ENCODE measurements around the gene TRIM47. TPM values are rescaled to one million over a fixed set of nuclear protein-coding genes. Genes with fewer than 3 reads are reported as not detected.
"Not testable (repeated sequence)": the region's sequence is repeated elsewhere in the genome, so short reads cannot be mapped to it uniquely, and the experiment has no call there.

Gene TRIM47
- total and polyA plus RNA-seq, 8 donors, result 3.5 to 40.4 (median 18.1) TPM

DNA sequence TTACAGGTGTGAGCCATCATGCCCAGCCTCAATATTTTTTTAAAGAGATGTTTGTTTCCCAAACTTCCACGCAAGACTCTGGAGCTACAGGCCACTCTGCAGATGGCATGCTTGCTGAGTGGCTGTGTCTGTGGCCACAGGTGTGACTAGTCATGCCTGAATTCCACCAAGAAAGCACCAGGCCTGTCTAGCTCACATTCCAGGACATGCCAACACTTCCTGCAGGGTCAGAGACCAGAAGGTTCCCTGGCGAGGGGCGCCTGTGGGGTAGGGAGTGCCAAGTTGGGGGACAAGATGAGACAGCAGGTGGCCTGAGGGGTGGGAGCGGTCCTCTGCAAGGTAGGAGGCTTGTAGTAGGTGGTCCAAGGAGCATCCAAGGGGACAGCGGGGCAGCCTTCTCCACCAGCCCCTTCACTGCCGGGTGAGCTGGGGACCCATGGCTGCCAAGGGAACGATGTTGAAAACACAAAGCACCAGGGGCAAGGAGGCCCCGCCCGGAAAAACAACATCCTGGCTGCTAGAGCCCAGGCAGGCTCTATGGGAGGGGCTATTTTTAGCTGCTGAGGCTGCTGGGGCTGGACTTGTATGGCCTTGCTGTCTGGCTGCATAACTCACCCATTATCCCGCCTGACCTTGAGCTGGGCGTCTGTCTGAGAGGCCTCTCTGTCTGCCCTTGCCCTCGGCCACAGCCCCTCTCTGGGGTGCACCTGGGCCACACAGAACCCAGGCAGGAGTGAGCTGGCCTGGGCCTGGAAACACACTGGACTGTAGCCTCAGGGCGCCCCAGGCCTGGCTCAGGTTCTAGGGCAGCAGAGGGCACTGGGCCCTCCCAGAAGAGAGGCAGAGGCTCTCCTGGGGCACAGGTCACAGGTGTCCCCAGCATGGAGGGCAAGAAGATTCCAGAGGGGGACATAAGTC, 5.7 kb downstream of the TRIM47 start:
- TF ChIP-seq POLR2AphosphoS5 (IDR thresholded peaks at IDR 0.05) (peak in 1 of 3 donors; percentile 66), POLR2A (IDR thresholded peaks at IDR 0.05) (no peak)
- TF ChIP-seq, protein P1, sequence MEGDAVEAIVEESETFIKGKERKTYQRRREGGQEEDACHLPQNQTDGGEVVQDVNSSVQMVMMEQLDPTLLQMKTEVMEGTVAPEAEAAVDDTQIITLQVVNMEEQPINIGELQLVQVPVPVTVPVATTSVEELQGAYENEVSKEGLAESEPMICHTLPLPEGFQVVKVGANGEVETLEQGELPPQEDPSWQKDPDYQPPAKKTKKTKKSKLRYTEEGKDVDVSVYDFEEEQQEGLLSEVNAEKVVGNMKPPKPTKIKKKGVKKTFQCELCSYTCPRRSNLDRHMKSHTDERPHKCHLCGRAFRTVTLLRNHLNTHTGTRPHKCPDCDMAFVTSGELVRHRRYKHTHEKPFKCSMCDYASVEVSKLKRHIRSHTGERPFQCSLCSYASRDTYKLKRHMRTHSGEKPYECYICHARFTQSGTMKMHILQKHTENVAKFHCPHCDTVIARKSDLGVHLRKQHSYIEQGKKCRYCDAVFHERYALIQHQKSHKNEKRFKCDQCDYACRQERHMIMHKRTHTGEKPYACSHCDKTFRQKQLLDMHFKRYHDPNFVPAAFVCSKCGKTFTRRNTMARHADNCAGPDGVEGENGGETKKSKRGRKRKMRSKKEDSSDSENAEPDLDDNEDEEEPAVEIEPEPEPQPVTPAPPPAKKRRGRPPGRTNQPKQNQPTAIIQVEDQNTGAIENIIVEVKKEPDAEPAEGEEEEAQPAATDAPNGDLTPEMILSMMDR (IDR thresholded peaks at IDR 0.05), result no peak
- Histone ChIP-seq H3K4me3 (no peak overlapping the region), H3K4me1 (peaks cover 53 to 86% (median 79%) of the 10 kb centered on the region in 4 donors), H3K36me3 (peaks cover 8 to 23% (median 18%) of the 10 kb centered on the region in 4 donors), H3K27ac (peak overlapping the region; percentile 84 to 96 (median 91)), H3K27me3 (peaks cover 0 to 3% (median 0%) of the 10 kb centered on the region in 3 donors), H3K9me3 (no peaks in the 10 kb centered on the region)
- peak; percentile 76 to 93 for DNase-seq
- whole genome bisulfite sequencing, 5 donors, result 16 to 36% (median 26%) methylated on average over 9 to 13 of the region's 13 CpGs
- intact Hi-C loops (cut with DNase I; ENCODE audit: low total_unique reads), result no loop called here

DNA sequence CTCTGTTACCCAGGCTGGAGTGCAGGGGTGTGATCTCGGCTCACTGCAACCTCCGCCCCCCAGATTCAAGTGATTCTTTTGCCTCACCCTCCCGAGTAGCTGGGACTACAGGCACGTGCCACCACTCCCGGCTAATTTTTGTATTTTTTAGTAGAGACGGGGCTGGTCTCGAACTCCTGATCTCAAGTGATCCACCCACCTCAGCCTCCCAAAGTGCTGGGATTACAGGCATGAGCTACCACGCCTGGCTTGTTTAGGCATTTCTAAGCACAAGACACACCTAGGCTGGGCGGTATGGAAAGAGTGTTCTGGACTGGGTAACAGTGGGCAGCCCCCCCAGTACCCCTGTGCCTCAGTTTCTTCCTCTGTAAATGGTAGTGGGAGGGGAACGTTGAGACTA, 8.2 kb downstream of the TRIM47 start:
- Histone ChIP-seq H3K27ac (peak overlapping the region; percentile 74 to 88 (median 81)), H3K4me1 (peaks cover 33 to 62% (median 58%) of the 10 kb centered on the region in 4 donors), H3K36me3 (peaks cover 8 to 17% (median 16%) of the 10 kb centered on the region in 4 donors), H3K4me3 (peak overlapping the region in 2 of 4 donors; percentile 4 to 22)
- H3K27me3 ChIP-seq; DNase-seq; intact Hi-C loops (cut with DNase I; ENCODE audit: low total_unique reads); H3K9me3 ChIP-seq: not testable (repeated sequence)
- 66 to 77% (median 74%) methylated on average over 10 of the region's 10 CpGs for WGBS, 5 donors

- H3K36me3 ChIP-seq, result peaks cover 4 to 10% (median 8%) of the 10 kb centered on the region in 4 donors
- peak overlapping the region; percentile 74 to 88 (median 81) for H3K27ac ChIP-seq
- H3K4me3 ChIP-seq, result peak overlapping the region in 2 of 4 donors; percentile 4 to 22
- peaks cover 26 to 62% (median 56%) of the 10 kb centered on the region in 4 donors for H3K4me1 ChIP-seq
- H3K27me3 ChIP-seq, result no peaks in the 10 kb centered on the region
- TF ChIP-seq, protein P1 (IDR thresholded peaks at IDR 0.05), result no peak
- TF ChIP-seq POLR2A (IDR thresholded peaks at IDR 0.05) (no peak), EP300 (IDR thresholded peaks at IDR 0.05) (no peak), POLR2AphosphoS5 (IDR thresholded peaks at IDR 0.05) (peak in 1 of 3 donors; percentile 35)
- DNase-seq, result peak in 1 of 2 donors; percentile 76
- H3K9me3 ChIP-seq, result no peaks in the 10 kb centered on the region
- WGBS, 5 donors, result 28 to 54% (median 40%) methylated on average over 23 of the region's 23 CpGs
- intact Hi-C loops (cut with DNase I; ENCODE audit: low total_unique reads), result no loop called here
These were observed 8.9 kb downstream of the TRIM47 start for GRCh38 chr17:75869282-75870141.

DNA sequence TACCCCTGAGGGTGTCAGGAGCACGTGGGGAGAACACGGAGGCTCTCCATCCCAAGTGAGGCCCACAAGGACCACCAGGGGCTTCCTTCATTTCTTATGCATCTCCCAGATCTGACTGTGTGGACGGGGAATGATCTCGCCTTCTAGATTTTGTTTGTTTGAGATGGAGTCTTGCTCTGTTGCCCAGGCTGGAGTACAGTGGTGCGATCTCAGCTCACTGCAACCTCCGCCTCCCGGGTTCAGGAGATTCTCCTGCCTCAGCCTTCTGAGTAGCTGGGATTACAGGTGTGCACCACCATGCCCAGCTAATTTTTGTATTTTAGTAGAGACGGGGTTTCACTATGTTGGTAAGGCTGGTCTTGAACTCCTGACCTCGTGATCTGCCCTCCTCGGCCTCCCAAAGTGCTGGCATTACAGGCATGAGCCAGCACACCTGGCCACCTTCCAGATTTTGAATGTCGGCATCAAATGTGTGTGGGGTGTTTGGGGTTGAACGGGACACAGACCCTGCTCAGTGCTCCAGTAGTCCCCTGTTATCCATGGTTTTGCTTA, 9.6 kb downstream of the TRIM47 start:
- H3K9me3 ChIP-seq; H3K4me3 ChIP-seq; H3K27me3 ChIP-seq; DNase-seq; H3K36me3 ChIP-seq; intact Hi-C loops (cut with DNase I; ENCODE audit: low total_unique reads): not testable (repeated sequence)
- WGBS, 5 donors, result 80 to 87% (median 84%) methylated on average over 12 of the region's 12 CpGs
- Histone ChIP-seq H3K27ac (peak overlapping the region in 4 of 5 donors; percentile 75 to 88 (median 83)), H3K4me1 (peaks cover 23 to 62% (median 55%) of the 10 kb centered on the region in 4 donors)

DNA sequence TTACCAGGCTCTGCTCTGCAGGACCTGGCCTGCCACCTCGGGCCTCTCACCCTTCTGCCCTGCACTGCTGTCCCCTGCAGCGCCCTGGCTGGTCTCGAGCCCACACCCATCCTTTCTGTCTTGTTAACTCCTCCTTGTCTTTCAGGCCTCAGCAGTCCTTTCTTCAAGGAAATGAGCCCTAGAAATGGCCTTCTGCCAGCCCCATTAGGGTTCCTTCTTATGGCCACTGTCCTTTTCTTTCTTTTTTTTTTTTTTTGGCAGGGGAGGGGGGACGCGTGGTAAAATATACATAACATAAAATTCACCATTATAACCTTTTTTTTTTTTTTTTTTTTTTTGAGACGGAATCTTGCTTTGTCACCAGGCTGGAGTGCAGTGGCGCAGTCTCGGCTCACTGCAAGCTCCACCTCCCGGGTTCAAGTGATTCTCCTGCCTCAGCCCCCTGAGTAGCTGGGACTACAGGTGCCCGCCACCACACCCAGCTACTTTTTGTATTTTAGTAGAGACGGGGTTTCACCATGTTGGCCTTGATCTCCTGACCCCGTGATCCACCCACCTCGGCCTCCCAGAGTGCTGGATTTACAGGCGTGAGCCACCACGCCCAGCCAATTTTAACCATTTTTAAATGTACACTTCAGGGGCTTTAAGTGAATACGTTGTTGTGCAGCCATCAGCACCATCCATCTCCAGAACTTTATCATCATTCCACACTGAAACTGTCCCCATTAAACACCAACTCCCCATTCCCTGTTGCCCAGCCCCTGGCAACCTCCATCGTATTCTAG, 12.8 kb downstream of the TRIM47 start:
- peak overlapping the region in 4 of 5 donors; percentile 47 to 80 (median 74) for H3K27ac ChIP-seq
- DNase-seq; intact Hi-C loops (cut with DNase I; ENCODE audit: low total_unique reads); H3K4me3 ChIP-seq; H3K27me3 ChIP-seq; H3K9me3 ChIP-seq; H3K36me3 ChIP-seq: not testable (repeated sequence)
- H3K4me1 ChIP-seq, result peaks cover 11 to 48% (median 39%) of the 10 kb centered on the region in 4 donors
- 74 to 77% (median 74%) methylated on average over 16 to 17 of the region's 17 CpGs for WGBS, 5 donors

DNA sequence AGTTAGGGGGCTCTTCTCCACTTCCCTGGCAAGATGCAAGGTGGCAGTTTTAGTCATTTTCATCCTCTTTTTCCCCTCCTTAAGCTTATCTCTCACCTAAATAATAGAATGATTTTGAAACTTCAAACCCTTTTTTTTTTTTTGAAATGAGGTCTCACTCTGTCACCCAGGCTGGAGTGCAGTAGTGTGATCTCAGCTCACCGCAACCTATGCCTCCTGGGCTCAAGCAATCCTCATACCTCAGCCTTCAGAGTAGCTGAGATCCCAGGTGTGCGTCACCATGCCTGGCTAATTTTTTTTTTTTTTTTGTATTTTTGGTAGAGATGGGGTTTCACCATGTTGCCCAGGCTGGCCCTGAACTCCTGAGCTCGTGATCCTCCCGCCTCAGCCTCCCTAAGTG, 13.5 kb downstream of the TRIM47 start:
- H3K27me3 ChIP-seq; H3K36me3 ChIP-seq; H3K4me3 ChIP-seq; intact Hi-C loops (cut with DNase I; ENCODE audit: low total_unique reads); H3K9me3 ChIP-seq: not testable (repeated sequence)
- peak in 1 of 2 donors; percentile 4 for DNase-seq
- 72 to 84% (median 75%) methylated on average over 4 of the region's 4 CpGs for WGBS, 5 donors
- Histone ChIP-seq H3K4me1 (peaks cover 11 to 41% (median 34%) of the 10 kb centered on the region in 4 donors), H3K27ac (peak overlapping the region in 4 of 5 donors; percentile 47 to 80 (median 74))

Measured in stomach (tissue), 9 donors.